ENCODE measurements around the gene ADGRD1. TPM values are rescaled to one million over a fixed set of nuclear protein-coding genes. Genes with fewer than 3 reads are reported as not detected.

ADGRD1 gene
- total and polyA plus RNA-seq, 4 donors, result 9.9 to 15.4 (median 12.7) TPM

- peaks cover 4% of the 10 kb centered on the region for H3K4me1 ChIP-seq (ENCODE audit: control insufficient read depth, insufficient read depth, low read length)
- peaks cover 13% of the 10 kb centered on the region for H3K27me3 ChIP-seq (ENCODE audit: control insufficient read depth, insufficient read depth, low read length)
- no peaks in the 10 kb centered on the region for H3K9me3 ChIP-seq (ENCODE audit: control insufficient read depth, insufficient read depth, low read length)
- no peak overlapping the region for H3K27ac ChIP-seq (ENCODE audit: low read depth, low read length)
- no peak overlapping the region for H3K4me3 ChIP-seq (ENCODE audit: low read depth, low read length)
- 95% methylated on average over 11 of the region's 13 CpGs for WGBS (ENCODE audit: insufficient coverage)
- no peak for DNase-seq (ENCODE audit: low read depth in 4 of 6, low spot score in 6 of 6)
- H3K36me3 ChIP-seq (ENCODE audit: control insufficient read depth, insufficient read depth, low read length), result no peaks in the 10 kb centered on the region
These were observed 2.1 kb upstream of the ADGRD1 start for GRCh38 chr12:130951636-130952035.

DNA sequence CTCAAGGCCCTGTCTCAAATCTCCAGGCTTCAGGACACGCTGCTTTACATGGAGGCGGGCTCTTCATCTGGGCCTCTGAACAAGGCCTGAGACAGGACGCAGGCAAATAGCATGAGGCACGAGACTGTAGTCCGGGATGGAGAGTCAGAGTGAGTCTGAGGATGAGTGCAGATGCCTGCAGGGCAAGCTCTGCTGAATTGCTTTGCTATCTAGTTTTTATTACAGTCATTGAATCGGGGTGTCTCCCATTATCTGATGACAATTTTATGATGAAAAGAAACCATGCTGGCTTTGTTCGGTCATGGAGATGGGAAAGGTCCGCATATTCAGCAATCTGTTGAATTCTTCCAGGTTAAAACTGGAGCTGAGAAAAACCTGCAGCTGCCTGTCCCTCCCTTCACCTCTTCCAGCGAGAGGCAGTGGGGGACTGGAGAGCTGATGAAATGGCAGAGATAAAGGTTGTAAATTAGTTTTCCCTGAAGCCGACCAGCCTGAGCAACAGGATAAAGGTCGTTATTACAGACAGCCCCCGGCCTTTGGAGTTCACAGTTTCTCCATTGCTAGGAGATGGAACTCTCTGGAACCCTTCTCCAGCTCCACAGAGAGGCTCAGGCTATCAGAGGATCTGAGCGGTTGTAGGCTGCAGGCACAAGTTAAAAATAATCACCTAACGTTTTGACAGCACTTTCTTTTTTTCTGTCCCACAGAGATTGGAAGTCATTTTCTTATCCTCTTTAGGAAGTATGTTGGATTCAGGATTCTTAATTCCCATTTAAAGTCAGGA lies 1.3 kb upstream of the ADGRD1 start:
- Histone ChIP-seq H3K27me3 (ENCODE audit: control insufficient read depth, insufficient read depth, low read length) (peaks cover 13% of the 10 kb centered on the region), H3K9me3 (ENCODE audit: control insufficient read depth, insufficient read depth, low read length) (no peaks in the 10 kb centered on the region), H3K4me3 (ENCODE audit: low read depth, low read length) (no peak overlapping the region), H3K4me1 (ENCODE audit: control insufficient read depth, insufficient read depth, low read length) (peaks cover 4% of the 10 kb centered on the region), H3K36me3 (ENCODE audit: control insufficient read depth, insufficient read depth, low read length) (no peaks in the 10 kb centered on the region), H3K27ac (ENCODE audit: low read depth, low read length) (no peak overlapping the region)
- DNase-seq (ENCODE audit: low read depth in 4 of 6, low spot score in 6 of 6), result peak in 1 of 6 donors; percentile 54
- 49% methylated on average over 9 of the region's 14 CpGs for WGBS (ENCODE audit: insufficient coverage)

GRCh38 chr12:130954544-130954831 lies 781 bp downstream of the ADGRD1 start:
- Histone ChIP-seq H3K36me3 (ENCODE audit: control insufficient read depth, insufficient read depth, low read length) (no peaks in the 10 kb centered on the region), H3K4me3 (ENCODE audit: low read depth, low read length) (peak overlapping the region; percentile 43), H3K27me3 (ENCODE audit: control insufficient read depth, insufficient read depth, low read length) (peaks cover 16% of the 10 kb centered on the region), H3K9me3 (ENCODE audit: control insufficient read depth, insufficient read depth, low read length) (no peaks in the 10 kb centered on the region), H3K4me1 (ENCODE audit: control insufficient read depth, insufficient read depth, low read length) (peaks cover 4% of the 10 kb centered on the region), H3K27ac (ENCODE audit: low read depth, low read length) (peak overlapping the region; percentile 69)
- no peak for DNase-seq (ENCODE audit: low read depth in 4 of 6, low spot score in 6 of 6)
- WGBS (ENCODE audit: insufficient coverage), result 84% methylated on average over 8 of the region's 9 CpGs

DNA sequence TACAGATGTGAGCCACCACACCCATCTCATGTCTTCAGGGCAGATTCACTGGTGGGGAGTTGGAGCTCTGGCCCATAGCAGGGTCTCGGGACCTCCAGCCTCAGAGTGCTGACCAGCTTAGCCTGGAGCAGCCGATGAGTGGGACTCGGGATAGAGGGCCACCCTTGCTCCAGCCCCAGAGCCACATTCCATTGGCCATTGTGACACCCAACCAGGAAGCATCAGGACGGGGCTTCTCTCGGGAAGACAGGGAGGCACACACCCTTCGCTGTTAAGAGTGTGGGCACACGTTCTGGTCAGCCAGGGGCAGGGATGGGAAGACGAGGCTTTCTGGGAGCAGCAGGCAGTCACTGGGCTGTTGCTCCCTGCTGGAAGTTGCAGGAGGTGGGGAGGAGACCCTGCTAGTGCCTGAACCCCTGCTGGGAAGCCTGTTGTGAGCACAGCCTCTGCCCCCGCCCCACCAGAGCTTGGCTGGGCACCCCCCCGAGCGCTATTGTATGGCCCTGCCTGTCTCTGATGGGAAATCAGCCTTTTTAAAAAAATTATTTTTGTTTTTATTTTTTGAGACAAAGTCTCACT lies 1.6 kb downstream of the ADGRD1 start:
- Histone ChIP-seq H3K27ac (ENCODE audit: low read depth, low read length) (no peak overlapping the region), H3K36me3 (ENCODE audit: control insufficient read depth, insufficient read depth, low read length) (no peaks in the 10 kb centered on the region), H3K4me3 (ENCODE audit: low read depth, low read length) (peak overlapping the region; percentile 18), H3K4me1 (ENCODE audit: control insufficient read depth, insufficient read depth, low read length) (peaks cover 4% of the 10 kb centered on the region), H3K27me3 (ENCODE audit: control insufficient read depth, insufficient read depth, low read length) (peaks cover 16% of the 10 kb centered on the region), H3K9me3 (ENCODE audit: control insufficient read depth, insufficient read depth, low read length) (no peaks in the 10 kb centered on the region)
- DNase-seq (ENCODE audit: low read depth in 4 of 6, low spot score in 6 of 6), result no peak
- WGBS (ENCODE audit: insufficient coverage), result 67% methylated on average over 8 of the region's 11 CpGs

DNA sequence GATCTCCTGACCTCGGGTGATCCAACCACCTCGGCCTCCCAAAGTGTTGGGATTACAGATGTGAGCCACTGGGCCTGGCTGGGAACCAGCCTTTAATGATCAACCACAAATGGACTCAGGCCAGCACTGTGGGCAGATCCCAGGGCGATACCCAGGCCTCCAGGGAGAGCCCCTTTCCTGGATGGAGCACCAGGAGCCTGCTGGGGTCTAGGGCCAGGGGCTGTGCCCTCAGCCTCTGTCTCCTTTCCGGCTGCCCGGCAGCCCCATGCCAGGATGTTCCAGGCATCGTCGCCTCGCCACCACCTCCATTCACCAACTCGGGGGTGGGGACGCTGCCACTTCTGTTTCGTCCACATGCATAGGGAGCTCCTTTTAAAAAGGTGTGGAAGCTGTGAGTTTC lies 2.3 kb downstream of the ADGRD1 start:
- Histone ChIP-seq H3K4me1 (ENCODE audit: control insufficient read depth, insufficient read depth, low read length) (peaks cover 4% of the 10 kb centered on the region), H3K9me3 (ENCODE audit: control insufficient read depth, insufficient read depth, low read length) (no peaks in the 10 kb centered on the region), H3K36me3 (ENCODE audit: control insufficient read depth, insufficient read depth, low read length) (no peaks in the 10 kb centered on the region), H3K27ac (ENCODE audit: low read depth, low read length) (no peak overlapping the region), H3K27me3 (ENCODE audit: control insufficient read depth, insufficient read depth, low read length) (peaks cover 16% of the 10 kb centered on the region), H3K4me3 (ENCODE audit: low read depth, low read length) (no peak overlapping the region)
- WGBS (ENCODE audit: insufficient coverage), result over 99% methylated on average over 8 of the region's 11 CpGs
- no peak for DNase-seq (ENCODE audit: low read depth in 4 of 6, low spot score in 6 of 6)

- WGBS (ENCODE audit: insufficient coverage), result 94% methylated on average over 13 of the region's 14 CpGs
- H3K4me1 ChIP-seq (ENCODE audit: control insufficient read depth, insufficient read depth, low read length), result peaks cover 5% of the 10 kb centered on the region
- H3K4me3 ChIP-seq (ENCODE audit: low read depth, low read length), result no peak overlapping the region
- no peaks in the 10 kb centered on the region for H3K36me3 ChIP-seq (ENCODE audit: control insufficient read depth, insufficient read depth, low read length)
- no peak overlapping the region for H3K27ac ChIP-seq (ENCODE audit: low read depth, low read length)
- peaks cover 16% of the 10 kb centered on the region for H3K27me3 ChIP-seq (ENCODE audit: control insufficient read depth, insufficient read depth, low read length)
- no peak for DNase-seq (ENCODE audit: low read depth in 4 of 6, low spot score in 6 of 6)
- H3K9me3 ChIP-seq (ENCODE audit: control insufficient read depth, insufficient read depth, low read length), result no peaks in the 10 kb centered on the region
These were observed 3.0 kb downstream of the ADGRD1 start for GRCh38 chr12:130956456-130957303.

DNA sequence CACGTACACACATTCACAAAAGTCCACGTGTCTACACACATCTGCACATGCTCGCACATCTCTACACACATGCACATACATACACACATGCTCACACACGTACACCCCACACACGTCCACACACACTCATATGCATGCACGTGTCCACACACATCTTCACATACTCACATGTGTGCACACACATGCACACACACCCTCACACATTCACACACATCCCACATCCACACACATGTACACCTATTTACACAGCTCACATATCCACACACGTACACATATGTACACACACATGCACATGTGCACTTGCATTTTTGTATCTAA lies 3.6 kb downstream of the ADGRD1 start:
- Histone ChIP-seq H3K36me3 (ENCODE audit: control insufficient read depth, insufficient read depth, low read length) (no peaks in the 10 kb centered on the region), H3K27ac (ENCODE audit: low read depth, low read length) (no peak overlapping the region), H3K4me3 (ENCODE audit: low read depth, low read length) (no peak overlapping the region), H3K27me3 (ENCODE audit: control insufficient read depth, insufficient read depth, low read length) (peaks cover 16% of the 10 kb centered on the region), H3K4me1 (ENCODE audit: control insufficient read depth, insufficient read depth, low read length) (peaks cover 10% of the 10 kb centered on the region), H3K9me3 (ENCODE audit: control insufficient read depth, insufficient read depth, low read length) (no peaks in the 10 kb centered on the region)
- no peak for DNase-seq (ENCODE audit: low read depth in 4 of 6, low spot score in 6 of 6)
- WGBS (ENCODE audit: insufficient coverage), result 96% methylated on average over 7 of the region's 7 CpGs

- Histone ChIP-seq H3K27ac (ENCODE audit: low read depth, low read length) (no peak overlapping the region), H3K27me3 (ENCODE audit: control insufficient read depth, insufficient read depth, low read length) (peaks cover 16% of the 10 kb centered on the region), H3K4me1 (ENCODE audit: control insufficient read depth, insufficient read depth, low read length) (peaks cover 10% of the 10 kb centered on the region), H3K4me3 (ENCODE audit: low read depth, low read length) (no peak overlapping the region), H3K36me3 (ENCODE audit: control insufficient read depth, insufficient read depth, low read length) (no peaks in the 10 kb centered on the region), H3K9me3 (ENCODE audit: control insufficient read depth, insufficient read depth, low read length) (no peaks in the 10 kb centered on the region)
- DNase-seq (ENCODE audit: low read depth in 4 of 6, low spot score in 6 of 6), result peak in 1 of 6 donors; percentile 15
- 60% methylated on average over 21 of the region's 26 CpGs for WGBS (ENCODE audit: insufficient coverage)
These were observed 4.9 kb downstream of the ADGRD1 start for GRCh38 chr12:130958557-130959140.

- peaks cover 6% of the 10 kb centered on the region for H3K4me1 ChIP-seq (ENCODE audit: control insufficient read depth, insufficient read depth, low read length)
- WGBS (ENCODE audit: insufficient coverage), result 100% methylated on average over 3 of the region's 8 CpGs
- H3K27me3 ChIP-seq (ENCODE audit: control insufficient read depth, insufficient read depth, low read length), result peaks cover 6% of the 10 kb centered on the region
These were observed 5.9 kb downstream of the ADGRD1 start for GRCh38 chr12:130959632-130960031.

More at GRCh38 chr12:130959632-130960031, 5.9 kb downstream of the ADGRD1 start:
- Histone ChIP-seq H3K9me3 (ENCODE audit: control insufficient read depth, insufficient read depth, low read length) (no peaks in the 10 kb centered on the region), H3K36me3 (ENCODE audit: control insufficient read depth, insufficient read depth, low read length) (no peaks in the 10 kb centered on the region), H3K27ac (ENCODE audit: low read depth, low read length) (no peak overlapping the region), H3K4me3 (ENCODE audit: low read depth, low read length) (no peak overlapping the region)
- DNase-seq (ENCODE audit: low read depth in 4 of 6, low spot score in 6 of 6), result no peak
